HG02973 (cell line): ENCODE measurements around the gene MOSPD3.
"Not testable (repeated sequence)": the region's sequence is repeated elsewhere in the genome, so short reads cannot be mapped to it uniquely, and the experiment has no call there.

Experiments used
- ATAC-seq: cut with Tn5 transposase; IDR thresholded peaks from one replicate; pipeline ENCODE4 v1.9.1; 2021; ENCODE audit warnings: moderate library complexity; ENCODE audit not compliant: unreplicated experiment

The MOSPD3 gene, protein sequence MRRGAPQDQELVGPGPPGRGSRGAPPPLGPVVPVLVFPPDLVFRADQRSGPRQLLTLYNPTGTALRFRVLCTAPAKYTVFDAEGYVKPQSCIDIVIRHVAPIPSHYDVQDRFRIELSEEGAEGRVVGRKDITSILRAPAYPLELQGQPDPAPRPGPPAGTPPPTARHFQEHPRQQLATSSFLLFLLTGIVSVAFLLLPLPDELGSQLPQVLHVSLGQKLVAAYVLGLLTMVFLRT

GRCh38 chr7:100611983-100612729 is at the start of gene MOSPD3:
Gene MOSPD3 (plus strand): TSS chr7:100612540. CDS start chr7:100612792, 252 bp downstream.
- ATAC-seq, result peak; percentile 86

GRCh38 chr7:100563100-100563564 is 49.2 kb upstream of the MOSPD3 start:
- no peak for ATAC-seq

DNA sequence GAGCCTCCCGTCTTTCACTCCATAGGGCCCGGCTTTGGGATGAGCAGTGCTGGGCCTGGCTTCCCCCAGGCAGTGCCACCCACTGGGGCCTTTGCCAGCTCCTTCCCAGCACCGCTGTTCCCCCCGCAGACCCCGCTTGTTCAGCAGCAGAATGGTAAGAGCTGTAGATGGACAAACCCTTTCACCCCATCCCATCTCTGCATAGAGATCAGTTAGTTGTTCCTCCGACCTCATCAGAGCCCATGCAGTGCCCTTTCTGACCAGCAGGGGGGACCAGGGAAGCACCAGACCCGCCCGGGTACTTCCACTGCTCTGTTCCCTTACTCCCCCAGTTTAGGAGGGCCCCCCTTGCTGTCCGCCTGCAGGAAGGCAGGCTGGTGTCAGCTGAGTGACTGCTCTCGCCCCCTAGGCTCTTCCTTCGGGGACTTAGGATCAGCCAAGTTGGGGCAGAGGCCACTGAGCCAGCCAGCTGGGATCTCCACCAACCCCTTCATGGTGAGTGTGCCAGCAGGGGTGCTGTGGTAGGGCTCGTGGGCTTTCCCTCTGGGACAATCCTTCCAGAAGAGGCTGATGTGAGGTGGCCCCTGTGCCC is 48.4 kb upstream of the MOSPD3 start:
- no peak for ATAC-seq

- not testable (repeated sequence) for ATAC-seq
These were observed 47.9 kb upstream of the MOSPD3 start for GRCh38 chr7:100564405-100564804.

GRCh38 chr7:100565133-100565571 is 47.2 kb upstream of the MOSPD3 start:
- ATAC-seq, result no peak

DNA sequence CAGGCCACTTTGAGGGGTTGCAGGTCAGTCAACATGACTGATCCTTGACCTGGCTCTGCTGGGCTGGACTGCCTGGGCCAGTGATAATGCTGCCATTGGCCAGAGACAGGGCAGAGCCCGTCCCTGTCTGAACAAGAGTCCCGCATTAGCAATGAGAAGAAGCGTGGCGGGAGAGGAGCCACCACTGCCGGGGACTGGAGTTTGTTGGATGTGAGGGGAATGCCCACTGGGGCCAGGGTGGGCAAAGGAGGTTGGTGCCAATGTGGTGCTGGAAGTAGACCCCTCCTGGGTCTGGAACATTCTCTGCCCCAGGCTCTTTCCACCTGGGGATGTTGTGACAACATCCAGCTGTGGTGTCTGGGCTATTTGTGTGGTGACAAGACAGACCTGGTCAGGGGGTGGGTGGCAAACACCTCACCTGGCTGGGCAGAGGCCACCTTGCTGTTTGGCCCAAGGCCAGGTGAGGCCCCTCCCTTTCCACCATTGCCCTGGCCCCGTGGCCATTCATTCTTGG is 46.3 kb upstream of the MOSPD3 start:
- ATAC-seq, result no peak

DNA sequence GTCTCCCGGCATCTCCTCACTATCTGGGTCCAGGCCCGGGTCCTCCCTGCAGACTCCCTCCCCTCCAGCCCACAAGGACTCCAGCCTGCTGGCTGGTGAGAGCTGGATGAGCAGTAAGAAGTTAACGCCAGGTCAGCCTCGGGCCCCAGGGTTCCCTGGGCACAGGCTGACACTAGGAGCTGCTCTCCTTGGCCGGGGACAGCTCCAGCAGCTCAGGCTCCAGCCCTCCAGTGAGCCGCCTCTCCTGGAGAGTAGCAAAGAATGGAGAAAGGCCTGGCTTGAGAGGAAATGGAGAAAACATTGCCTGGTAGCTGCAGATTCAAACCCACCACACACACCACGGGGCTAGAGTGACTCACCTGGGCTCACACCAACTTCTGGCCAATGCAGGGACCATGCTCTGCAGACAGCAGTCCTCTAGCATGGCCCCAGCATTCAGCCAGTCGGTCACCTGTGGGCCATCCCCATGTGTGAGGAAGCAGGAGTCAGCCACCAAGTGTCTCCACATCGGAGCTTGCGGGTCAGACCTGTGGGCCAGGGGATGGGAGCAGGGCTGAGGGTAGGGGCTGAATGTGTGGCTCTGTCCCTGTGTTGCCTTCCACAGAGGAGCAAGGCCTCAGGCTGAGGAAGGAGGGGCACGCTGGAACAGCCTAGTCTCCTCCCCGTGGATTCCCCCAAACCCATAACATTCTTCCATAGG is 45.2 kb upstream of the MOSPD3 start:
- ATAC-seq, result no peak

GRCh38 chr7:100567751-100568175 is 44.6 kb upstream of the MOSPD3 start:
- ATAC-seq, result no peak

DNA sequence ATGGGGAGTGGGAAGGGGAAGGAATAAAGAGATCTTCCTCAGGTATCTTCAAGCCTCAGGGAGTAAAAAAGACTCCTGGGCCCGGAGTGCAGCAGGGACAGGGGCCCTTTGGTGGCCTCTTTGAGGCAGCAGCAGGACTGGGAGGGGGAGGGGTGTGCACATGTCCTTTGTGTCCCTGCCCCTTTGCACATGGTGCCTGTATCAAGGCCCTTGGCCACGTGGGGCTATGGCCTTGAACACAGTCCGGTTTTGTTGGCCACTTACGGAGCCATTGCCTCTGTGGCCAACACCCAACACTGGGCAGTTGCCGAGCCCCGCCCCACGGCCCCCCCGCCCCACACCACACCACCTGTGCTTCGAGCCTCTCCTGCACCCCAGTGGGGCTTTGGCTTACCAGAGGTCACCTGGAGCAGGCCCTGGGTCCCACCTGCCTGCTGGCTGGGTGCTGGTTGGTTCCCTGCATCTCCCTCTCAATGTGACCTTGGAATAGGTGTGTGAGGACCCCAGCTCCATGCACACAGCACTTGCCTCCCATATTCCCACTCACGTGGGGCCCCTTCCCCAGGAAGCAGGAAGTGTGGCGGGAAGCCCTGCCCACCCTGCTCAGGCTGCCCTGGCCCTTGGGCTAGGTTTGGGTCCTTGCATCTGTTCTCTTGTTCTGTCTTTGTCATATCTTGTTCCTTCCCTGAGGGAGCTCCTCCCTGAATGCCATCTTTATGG is 44.0 kb upstream of the MOSPD3 start:
- no peak for ATAC-seq

- ATAC-seq, result no peak
These were observed 43.2 kb upstream of the MOSPD3 start for GRCh38 chr7:100568896-100569844.

DNA sequence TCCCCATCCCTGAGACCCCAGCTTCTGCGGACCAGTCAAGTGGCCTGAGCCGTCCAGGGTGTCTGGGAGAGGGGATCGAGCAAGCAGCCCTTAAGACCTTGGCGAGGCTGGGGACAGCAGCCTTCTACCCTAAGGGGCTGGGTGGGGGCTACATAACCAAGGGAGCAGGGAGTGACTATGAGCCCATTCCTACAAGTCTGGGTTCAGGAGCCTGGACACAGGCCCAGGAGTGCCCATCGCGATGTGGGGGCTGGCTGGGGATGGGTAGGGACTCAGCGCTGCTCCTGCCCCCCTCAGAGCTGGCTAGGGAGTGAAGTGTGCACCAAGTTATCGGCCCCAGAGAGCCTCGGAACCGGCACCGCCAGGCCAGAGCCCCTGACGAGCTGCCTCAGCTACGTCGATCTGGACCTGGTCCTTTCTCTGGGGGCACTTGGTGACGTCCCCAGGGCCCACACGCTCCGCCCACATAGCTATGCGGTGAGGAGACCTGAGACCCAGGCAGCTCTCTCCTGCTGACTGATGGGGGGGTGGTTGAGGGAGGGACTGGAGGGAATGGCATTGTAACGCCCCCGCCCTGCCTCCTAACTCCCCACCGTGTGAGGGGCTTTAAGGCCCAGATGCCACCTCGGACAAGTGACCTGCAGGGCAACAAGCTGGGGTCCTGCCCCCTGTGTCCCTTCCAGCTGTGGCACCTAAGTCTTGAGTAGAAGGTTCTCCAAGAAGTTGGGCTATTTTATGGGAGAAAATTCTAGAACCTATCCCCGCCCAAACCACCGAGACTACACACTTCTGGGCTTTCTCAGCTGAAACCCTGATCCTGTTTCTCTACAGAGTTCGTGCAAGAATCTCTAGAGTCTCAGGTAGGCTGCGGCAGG is 41.1 kb upstream of the MOSPD3 start:
- no peak for ATAC-seq

GRCh38 chr7:100571829-100572116 is 40.6 kb upstream of the MOSPD3 start:
- ATAC-seq, result no peak

GRCh38 chr7:100572281-100572948 is 39.9 kb upstream of the MOSPD3 start:
- ATAC-seq, result no peak

DNA sequence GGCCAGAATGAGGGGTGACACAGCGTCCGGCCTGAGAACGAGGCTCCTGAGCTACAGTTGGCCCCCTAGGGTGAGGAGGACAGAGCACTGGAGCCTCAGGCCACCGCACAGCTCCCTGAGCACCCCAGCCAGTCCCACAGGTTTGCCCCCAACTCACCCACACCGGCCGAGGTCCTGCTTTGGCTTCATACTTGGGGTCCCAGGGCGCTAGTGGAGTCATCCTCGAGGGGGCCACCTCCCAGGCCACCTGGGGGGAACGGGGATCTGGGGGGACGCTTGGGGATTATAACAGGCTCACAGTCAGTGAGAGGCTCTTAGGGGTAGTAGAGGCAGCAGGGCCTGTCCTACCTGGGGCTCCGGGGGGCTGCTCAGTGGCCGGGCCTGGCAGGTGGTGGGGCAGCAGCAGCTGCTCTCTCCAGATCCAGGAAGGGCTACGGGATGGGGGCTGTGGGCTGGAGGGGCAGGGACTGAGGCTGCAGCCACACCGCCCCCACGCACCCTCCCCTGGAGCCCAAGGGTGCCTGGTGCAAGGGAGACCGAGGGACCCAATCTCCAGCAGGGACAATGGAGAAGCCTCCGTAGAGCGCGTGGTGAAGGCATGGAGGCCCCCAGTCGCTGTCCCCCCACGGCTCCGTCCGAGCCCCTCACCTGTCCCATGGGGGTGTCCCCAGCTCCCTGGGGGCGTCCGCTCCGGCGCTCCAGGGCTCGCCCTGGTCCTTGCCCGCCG is 39.2 kb upstream of the MOSPD3 start:
- ATAC-seq, result no peak

DNA sequence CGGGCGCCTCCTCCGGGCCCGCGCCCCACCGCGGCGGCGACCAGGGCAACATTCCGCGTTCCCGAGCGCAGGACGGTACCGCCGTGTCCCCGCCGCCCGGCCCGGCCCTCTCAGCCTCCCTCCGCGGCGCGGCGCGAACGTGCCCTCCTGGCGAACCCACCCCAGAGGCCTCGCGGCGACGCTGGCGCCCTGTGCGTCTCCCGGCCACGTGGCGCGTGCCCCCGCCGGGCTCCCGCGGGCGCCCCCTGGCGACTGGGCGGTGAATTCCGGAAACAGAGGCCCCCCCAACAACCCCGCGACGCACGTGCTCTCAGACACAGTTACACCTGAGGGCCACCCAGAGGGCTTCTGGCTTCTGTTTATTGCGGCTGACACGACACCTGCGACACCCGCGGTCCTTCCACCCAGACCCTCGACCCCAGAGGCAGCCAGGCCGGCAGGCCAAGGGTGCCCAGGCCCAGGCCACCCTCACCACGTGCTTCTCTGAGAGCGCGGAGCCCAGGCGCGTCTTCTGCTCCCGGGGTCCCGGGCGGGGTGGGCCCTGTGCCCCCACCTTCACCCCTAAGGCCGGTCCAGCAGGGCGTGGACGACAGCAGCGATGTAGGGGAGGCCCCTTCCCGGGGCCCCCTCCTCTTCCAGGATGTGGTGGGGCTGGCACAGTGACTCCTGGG is 38.5 kb upstream of the MOSPD3 start, which contains the start of gene SAP25:
Gene SAP25, minus strand, starts transcription at position 210 of the 671 bp plus-strand sequence. Its CDS starts 158 bp downstream, at position 52.
- no peak for ATAC-seq

DNA sequence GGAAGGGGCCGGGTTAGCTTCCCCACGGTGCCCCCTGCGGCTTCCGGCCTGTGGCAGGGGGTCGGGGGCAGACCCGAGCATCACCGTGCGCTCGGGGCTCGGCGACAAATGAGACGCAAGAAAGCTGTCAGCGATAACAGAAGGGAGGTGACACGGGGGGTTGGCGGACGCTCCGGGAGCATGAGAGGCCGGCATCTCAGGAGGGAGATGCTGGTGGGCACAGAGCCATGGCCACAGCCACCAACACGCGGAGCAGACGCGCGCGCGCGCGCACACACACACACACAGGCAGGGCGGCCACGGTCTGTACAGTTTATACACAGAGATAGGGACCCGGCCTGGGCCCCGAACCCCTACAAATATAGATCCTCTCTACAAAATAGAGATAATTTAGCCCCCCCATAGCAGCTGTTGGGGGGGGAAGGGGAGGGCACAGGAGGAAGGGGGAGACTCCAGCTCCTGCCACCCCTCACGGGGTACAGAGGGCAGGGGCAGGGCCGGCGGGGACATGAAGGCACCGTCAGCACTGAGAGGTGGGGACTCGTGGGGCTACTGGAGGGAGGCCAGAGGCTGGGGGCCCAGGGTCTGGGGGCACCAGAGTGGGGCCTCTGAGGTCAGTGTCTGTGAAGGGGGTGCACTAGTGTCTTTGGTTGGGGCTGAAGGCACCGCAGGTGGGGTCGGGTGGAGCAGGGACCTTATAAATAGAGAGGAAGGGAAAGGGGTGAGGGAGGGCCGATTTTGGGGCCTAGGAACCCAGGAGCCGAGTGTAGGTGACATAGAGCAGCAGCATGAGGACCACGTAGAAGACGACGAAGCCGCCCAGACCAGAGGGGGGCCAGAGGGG is 37.8 kb upstream of the MOSPD3 start:
- no peak for ATAC-seq
